HG03439 (cell line): ENCODE data around the gene SIGLEC9.

ENCODE experiments used
- ATAC-seq: cut with Tn5 transposase; IDR thresholded peaks from one replicate; pipeline ENCODE4 v1.9.1; 2021; ENCODE audit warnings: mild to moderate bottlenecking, moderate library complexity; ENCODE audit not compliant: unreplicated experiment

The SIGLEC9 gene

GRCh38 chr19:51124729-51125128 is at the start of gene SIGLEC9:
SIGLEC9 (plus strand) TSS chr19:51124906; CDS start chr19:51124975, 69 bp downstream.
- no peak for ATAC-seq

- ATAC-seq: no peak
Measured at GRCh38 chr19:51075998-51076397, 48.7 kb upstream of the SIGLEC9 start.

GRCh38 chr19:51076631-51077213 is 48.0 kb upstream of the SIGLEC9 start:
- no peak for ATAC-seq

- no peak for ATAC-seq
Measured at GRCh38 chr19:51078104-51078503, 46.6 kb upstream of the SIGLEC9 start.

GRCh38 chr19:51078731-51079130 is 46.0 kb upstream of the SIGLEC9 start:
- ATAC-seq: no peak

- no peak for ATAC-seq
Measured at GRCh38 chr19:51079481-51080110, 45.1 kb upstream of the SIGLEC9 start.

- no peak for ATAC-seq
Measured at GRCh38 chr19:51081476-51081875, 43.2 kb upstream of the SIGLEC9 start.

GRCh38 chr19:51082611-51083010 is 42.1 kb upstream of the SIGLEC9 start, which contains the start of gene KLK14:
KLK14 (minus strand) TSS chr19:51082887; CDS start chr19:51082614, 273 bp downstream.
- no peak for ATAC-seq

- ATAC-seq: no peak
Measured at GRCh38 chr19:51083181-51083580, 41.5 kb upstream of the SIGLEC9 start.

- no peak for ATAC-seq
Measured at GRCh38 chr19:51083783-51084182, 40.9 kb upstream of the SIGLEC9 start.

GRCh38 chr19:51084505-51084904 is 40.2 kb upstream of the SIGLEC9 start:
- ATAC-seq: no peak

GRCh38 chr19:51086153-51086850 is 38.4 kb upstream of the SIGLEC9 start:
- no peak for ATAC-seq

- no peak for ATAC-seq
Measured at GRCh38 chr19:51089786-51090185, 34.9 kb upstream of the SIGLEC9 start.

GRCh38 chr19:51090471-51090870 is 34.2 kb upstream of the SIGLEC9 start:
- no peak for ATAC-seq

- ATAC-seq: no peak
Measured at GRCh38 chr19:51091126-51091525, 33.6 kb upstream of the SIGLEC9 start.

GRCh38 chr19:51091895-51092873 is 32.5 kb upstream of the SIGLEC9 start:
- no peak for ATAC-seq

- ATAC-seq: no peak
Measured at GRCh38 chr19:51093101-51093500, 31.6 kb upstream of the SIGLEC9 start.

- no peak for ATAC-seq
Measured at GRCh38 chr19:51093510-51094345, 31.0 kb upstream of the SIGLEC9 start.

- no peak for ATAC-seq
Measured at GRCh38 chr19:51094696-51095279, 29.9 kb upstream of the SIGLEC9 start.
